Raji (cell line): ENCODE results near the gene EI24.

Source experiments
- POLR2A ChIP-seq: IDR thresholded peaks from 2 replicates; pipeline ENCODE4 v1.6.1; 2011; ENCODE audit warnings: low read depth, low read length, control low read depth; ENCODE audit not compliant: insufficient read depth

EI24 gene

DNA sequence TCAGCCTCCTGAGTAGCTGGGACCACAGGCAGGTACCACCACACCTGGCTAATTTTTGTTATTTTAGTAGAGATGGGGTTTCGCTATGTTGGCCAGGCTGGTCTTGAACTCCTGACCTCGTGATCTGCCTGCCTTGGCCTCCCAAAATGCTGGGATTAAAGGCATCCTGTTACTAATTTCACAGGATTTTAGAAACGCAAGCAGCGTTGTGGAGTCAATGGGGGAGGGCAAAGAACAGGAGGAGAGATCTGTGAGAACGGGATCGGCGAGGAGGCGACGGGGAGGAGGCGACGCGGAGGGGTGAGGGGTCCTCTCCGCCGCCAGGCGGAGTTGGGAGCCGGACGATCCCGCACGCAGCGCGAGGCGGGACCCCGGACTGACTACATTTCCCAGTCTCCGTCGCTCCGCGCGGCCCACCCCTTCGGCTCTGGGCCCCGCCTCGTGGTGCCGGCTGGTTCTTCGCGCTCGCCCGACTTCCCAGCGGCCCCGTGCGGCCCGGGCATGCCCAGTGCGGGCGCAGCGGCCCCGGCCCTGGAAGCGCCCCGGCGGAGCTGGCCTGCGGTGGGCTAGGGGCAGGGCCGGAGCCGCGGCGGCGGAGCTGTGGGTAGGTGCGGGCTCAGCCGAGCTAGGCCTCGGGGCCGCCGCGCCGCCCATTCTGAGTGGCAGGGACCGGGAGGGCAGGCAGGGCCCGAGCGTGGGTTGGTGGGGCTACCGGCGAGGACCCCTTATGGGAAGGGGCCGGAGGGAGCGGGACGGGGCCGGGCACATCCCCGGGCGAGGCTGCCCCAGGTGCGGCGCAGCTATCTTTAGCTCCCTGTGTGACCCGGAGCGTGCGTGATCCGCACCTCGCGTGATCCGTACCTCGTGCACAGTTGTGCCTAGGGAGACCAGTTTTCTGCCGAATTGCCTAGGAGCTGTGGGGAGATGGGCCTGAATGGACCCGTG lies at the start of gene EI24:
TSS of gene EI24 (plus strand) at position 508 of the 945 bp plus-strand sequence. CDS start 3,051 bp downstream, outside the sequence.
- peak; percentile 75 for TF ChIP-seq POLR2A

DNA sequence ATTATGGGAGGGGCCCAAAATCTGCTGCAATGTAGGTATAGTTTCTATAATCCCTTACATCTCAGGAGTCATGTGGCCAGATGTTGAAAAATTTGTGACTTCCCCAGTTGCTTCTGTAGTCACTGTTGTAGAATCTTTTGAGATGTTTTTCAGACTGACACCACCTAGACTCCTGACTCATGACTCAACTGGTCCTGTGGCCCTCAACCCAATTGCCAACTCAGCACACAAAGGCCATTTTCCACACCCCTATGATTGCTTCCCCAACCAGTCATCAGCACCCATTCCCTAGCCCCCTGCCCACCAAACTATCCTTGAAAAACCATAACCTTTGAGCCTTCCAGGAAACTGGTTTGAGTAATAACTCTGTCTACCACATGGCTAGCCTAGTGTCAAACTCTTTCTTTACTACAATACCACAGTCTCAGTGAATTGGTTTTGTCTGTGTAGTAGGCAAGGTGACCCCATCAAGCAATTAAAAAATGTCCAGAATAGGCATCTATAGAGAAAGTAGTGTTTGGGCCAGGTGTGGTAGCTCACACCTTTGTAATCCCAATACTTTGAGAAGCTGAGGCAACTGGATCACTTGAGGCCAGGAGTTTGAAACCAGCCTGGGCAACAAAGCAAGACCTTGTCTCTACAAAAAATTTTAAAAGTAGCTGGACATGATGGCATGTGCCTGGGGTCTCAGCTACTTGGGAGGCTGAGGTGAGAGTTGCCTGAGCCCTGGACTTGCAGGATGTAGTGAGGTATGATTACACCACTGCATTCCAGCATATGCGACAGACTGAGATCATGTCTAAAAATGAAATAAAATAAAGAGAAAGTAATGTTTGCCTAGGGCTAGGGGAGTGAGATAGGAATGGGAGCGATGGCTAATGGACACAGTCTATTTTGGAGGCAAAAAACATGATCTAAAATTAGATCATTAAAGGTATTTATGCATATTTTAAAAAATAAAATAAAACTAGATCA lies 49.1 kb upstream of the EI24 start:
- no peak for TF ChIP-seq POLR2A

DNA sequence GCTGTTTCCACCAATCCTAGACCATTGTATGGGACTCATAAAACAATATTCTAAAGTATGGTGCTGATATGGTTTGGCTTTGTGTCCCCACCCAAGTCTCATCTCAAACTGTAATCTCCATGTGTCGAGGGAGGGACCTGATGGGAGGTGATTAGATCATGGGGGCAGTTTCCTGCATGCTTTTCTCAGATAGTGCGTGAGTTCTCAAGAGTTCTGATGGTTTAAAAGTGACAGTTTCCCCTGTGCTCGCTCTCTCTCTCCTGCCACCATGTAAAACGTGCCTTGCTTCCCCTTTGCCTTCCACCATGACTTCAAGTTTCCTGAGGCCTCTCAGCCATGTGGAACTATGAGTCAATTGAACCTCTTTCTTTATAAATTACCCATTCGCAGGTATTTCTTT lies 44.0 kb upstream of the EI24 start:
- TF ChIP-seq POLR2A = no peak

DNA sequence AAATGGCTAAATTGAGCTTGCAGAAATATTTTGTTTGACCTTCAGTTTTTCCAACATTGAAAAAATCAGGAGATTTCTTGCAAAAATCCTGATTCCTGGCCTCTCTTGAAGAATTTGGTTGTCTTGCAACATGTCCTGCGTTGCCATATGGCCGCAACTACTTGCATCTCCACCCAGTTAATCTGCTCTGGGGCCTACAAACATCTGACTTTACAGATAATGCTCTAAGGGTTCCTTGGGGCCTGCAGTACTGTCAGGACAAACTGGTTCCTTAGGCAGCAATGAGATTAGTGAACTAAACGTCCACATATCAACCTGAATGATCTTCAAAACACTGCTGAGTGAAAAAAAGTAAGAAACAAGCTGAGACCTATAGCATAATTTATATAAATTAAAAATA lies 36.6 kb upstream of the EI24 start:
- TF ChIP-seq POLR2A = no peak

DNA sequence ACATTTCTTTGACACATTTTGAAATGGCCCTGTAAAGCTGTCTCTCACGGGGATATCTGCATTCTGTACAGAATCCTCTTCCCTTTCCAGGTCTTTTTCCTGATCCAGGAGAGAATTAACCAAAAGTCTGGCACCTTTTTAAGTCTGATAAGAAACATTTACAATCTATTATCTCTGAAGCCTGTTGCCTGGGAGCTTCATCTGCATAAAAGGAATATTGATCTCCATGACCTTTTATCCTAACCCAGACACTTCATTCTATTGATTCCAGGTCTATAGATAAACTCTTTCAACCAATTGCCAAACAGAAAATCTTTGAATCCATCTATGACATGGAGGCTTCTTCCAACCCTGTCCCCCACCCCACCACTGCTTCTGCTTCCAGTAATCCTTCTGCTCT lies 33.7 kb upstream of the EI24 start:
- no peak for TF ChIP-seq POLR2A

DNA sequence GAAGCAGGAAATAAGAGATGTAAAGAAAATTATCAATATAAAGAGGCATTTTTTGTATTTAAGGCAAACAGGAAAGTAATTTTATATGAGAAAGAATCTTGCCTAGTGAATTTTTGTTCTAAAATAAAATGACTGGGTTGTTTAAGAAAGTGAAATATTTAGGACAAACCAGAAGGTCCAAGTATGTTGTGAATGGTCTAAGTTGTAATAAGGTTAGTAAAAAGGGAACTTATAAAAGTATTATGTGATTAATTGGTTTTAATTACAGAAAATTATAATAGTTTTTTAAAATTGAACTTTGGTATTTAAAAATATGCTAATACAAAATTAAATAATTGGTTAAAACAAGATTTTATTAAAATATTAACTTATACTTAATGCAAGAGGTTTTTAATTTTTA lies 26.6 kb upstream of the EI24 start:
- TF ChIP-seq POLR2A = no peak

DNA sequence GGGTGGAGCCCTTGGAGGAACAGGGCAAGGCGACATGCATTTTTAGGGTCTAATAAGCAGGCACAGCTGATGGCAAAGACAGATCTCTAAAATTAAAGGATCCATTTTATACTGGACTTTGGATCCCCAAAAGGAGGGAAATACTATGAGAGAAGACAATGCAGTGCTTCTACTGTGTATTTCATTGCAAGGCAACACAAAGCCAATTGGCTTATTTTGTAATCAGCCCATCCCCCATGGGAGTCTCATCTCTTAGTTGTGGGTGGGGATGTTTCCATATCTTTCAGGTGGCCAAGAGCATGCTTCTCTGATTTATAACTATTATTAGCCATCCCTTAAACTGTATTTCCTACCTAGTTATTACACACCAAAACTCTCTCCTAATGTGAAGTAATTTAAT lies 18.5 kb upstream of the EI24 start:
- TF ChIP-seq POLR2A = no peak

DNA sequence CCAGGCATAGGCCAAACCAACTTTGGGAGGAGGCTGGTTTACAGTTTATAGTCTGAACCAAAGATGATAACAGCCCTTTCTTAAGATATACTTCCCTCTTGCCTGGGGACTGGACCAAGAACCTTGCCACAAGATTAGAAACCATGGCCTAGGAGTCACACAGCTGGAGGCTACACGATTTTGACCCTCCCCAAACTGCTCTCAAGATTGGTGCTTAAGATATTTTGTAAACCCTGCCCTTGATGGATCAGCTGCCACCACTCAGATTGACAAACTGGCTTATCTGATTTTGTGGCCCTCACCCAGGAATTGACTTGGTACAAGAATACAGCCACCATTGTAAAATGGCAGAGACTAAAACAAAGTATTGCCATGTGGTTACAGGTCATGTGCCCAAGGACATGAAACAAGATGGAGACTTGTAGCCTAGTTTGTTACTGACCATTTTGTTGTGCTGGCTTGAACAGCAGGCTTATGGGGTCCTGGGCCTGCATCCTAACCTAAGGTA lies 17.4 kb upstream of the EI24 start:
- TF ChIP-seq POLR2A = no peak

DNA sequence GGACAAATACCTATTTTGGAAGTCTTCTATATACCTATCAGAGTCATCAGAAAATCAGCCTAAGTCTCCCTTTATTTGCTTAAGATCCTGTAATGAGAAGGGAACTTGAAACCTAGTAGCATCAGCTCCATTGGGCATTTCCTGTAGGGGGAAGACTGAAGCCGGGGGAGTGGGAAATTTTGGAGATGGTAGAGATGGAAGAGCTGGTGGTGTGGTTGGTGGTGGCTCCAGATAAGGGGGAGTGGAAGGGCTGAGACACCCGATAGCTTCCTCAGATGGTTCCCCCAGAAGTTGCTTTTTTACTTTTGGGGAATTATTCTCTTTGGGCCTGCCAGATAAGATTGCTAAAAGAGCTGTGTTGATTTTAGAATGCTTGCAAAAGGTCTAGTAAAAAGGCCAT lies 16.4 kb upstream of the EI24 start:
- TF ChIP-seq POLR2A = no peak

DNA sequence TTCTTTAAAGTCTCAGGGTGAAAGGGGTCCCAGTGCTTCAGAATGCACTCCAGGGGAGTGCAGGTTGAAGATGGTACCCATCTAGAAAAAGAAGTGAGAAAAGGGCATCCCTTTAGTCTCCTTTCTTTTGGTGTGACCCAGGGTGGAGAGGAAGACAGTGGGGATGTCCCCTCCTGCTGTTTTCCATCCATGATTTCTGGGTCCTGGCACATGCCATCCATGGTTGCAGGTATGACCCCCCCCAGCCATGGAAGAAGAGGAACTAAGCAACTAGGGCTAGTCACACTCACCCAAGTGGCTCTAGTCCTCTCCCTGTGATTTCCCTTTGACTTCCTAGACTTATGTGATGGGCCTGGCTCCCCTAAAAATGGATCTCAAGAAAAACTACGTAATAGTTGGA lies 15.9 kb upstream of the EI24 start:
- no peak for TF ChIP-seq POLR2A

DNA sequence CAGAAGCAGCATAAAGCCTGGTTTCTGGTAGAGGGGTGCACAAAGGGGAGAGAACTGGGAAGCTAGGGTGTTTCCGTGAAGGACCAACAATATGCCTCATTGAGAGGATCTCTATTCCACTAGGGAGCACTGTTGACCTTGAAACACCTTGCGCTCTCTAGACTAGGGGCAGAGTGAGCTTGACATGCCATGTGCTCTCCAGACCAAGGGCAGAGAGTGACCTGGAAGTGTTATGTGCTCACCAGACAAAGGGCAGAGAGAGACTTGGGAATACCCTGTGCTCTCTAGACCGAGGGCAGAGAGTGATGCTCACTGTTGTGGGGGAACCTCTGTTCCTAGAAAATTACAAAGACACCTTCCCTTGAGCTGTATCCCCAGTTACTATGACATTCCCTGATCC lies 15.2 kb upstream of the EI24 start:
- no peak for TF ChIP-seq POLR2A

DNA sequence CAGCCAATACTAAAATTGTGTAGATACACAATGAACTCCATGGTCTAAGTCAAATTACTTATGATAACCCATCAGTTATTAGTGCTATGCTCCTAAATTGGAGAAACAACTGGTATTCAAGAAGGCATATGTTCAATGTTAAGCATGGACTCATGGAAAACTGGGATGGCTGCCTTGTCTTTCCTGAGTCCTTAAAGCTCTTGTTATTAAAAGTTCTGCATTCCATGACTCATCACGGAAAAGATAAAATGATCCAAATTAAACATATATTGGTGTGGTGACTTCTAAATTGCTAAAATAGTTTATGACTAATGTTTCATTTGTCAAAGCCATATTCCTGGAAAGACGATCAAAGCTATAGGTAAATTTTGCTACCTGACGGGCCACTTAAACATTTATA lies 9.4 kb upstream of the EI24 start:
- no peak for TF ChIP-seq POLR2A

DNA sequence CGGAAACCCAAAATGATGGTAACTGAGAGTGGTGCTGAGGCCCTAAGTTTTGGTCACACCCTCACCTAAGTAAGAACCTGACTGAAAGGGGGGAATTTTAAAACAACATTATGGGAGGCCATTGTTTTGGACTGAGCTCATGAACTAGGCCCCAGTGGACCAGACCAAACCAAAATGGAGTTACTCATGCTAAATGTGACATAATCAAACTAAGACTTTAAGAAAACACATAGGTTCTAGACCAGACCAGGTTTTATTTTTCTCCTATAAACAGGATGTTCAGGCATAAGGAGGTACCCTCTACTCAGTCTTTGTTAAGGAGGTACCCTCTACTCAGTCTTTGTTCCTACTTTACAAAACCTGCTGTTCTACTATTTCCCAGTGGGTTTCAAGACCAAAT lies 7.4 kb upstream of the EI24 start:
- no peak for TF ChIP-seq POLR2A

DNA sequence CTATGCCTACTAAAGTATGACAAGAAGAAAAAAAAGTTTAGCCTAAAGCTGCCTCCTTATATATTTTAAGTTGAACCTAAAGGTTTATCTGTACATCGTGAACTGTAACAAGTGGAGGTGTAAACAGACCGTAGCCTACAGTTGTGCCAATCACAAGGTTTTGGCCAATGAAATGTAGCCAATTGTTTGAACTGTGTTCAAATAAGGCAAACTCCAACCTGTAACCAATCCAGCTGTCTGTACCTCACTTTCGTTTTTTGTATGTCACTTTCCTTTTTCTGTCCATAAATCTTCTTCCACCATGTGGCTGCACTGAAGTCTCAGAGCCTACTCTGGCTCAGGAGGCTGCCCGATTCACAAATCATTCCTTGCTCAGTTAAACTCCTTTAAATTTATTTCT lies 6.8 kb upstream of the EI24 start:
- no peak for TF ChIP-seq POLR2A

DNA sequence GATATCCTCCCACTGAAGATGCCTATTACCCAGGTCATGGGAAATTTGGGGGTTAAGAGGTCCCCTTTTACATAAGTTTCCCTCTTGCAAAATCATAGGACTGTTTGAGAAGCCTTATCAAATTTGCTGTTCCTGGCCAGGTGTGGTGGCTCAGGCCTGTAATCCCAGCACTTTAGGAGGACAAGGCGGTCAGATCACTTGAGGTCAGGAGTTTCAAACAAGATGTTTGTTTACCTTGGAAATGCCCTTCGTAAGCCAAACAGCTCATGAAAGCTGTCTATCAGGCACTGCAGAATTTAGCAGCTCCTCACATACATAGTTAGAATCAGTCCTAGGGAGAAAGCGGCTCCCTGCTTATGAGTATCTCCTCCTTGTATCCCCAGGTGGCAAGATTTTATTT lies 4.9 kb upstream of the EI24 start:
- no peak for TF ChIP-seq POLR2A
